Hepatocyte (in vitro differentiated cells): ENCODE data around the gene EXOC3. TPM values are rescaled to one million over a fixed set of nuclear protein-coding genes. Genes with fewer than 3 reads are reported as not detected.

Experiments
- DNase-seq: peaks from one replicate; pipeline ENCODE4 v3.0.0-alpha.2; 2016; ENCODE audit warnings: low spot score
- H2AFZ ChIP-seq: fragments of 200-600 bp; sonication (generic); 2 replicates; pipeline ENCODE4 v1.6.0; 2016; ENCODE audit warnings: antibody characterized with exemption, mild to moderate bottlenecking
- H3K27ac ChIP-seq: fragments of 200-600 bp; sonication (generic); 2 replicates; pipeline ENCODE4 v1.5.1; 2016; ENCODE audit warnings: mild to moderate bottlenecking
- H3K27me3 ChIP-seq: fragments of 200-600 bp; sonication (generic); 2 replicates; pipeline ENCODE4 v1.6.1; 2016
- H3K36me3 ChIP-seq: fragments of 200-600 bp; sonication (generic); replicated peaks from 2 replicates; pipeline ENCODE4 v1.5.1; 2016; ENCODE audit warnings: low read depth; ENCODE audit not compliant: insufficient read depth
- H3K4me1 ChIP-seq: fragments of 200-600 bp; sonication (generic); 2 replicates; pipeline ENCODE4 v1.5.1; 2016; ENCODE audit warnings: mild to moderate bottlenecking, moderate library complexity; ENCODE audit not compliant: insufficient read depth
- H3K4me2 ChIP-seq: fragments of 200-600 bp; sonication (generic); 2 replicates; pipeline ENCODE4 v1.6.0; 2016
- H3K4me3 ChIP-seq: fragments of 200-600 bp; sonication (generic); 2 replicates; pipeline ENCODE4 v1.5.1; 2016; ENCODE audit warnings: mild to moderate bottlenecking
- H3K79me2 ChIP-seq: fragments of 200-600 bp; sonication (generic); 2 replicates; pipeline ENCODE4 v1.6.0; 2017; ENCODE audit warnings: mild to moderate bottlenecking
- H3K9me2 ChIP-seq: fragments of 200-600 bp; sonication (generic); replicated peaks from 2 replicates; pipeline ENCODE4 v1.6.0; 2017; ENCODE audit warnings: mild to moderate bottlenecking; ENCODE audit not compliant: insufficient read depth
- H3K9me3 ChIP-seq: fragments of 200-600 bp; sonication (generic); 2 replicates; pipeline ENCODE4 v1.5.1; 2016; ENCODE audit warnings: low read depth, mild to moderate bottlenecking
- H4K20me1 ChIP-seq: fragments of 200-600 bp; sonication (generic); 2 replicates; pipeline ENCODE4 v1.6.0; 2016; ENCODE audit warnings: mild to moderate bottlenecking; ENCODE audit not compliant: insufficient read depth, poor library complexity, severe bottlenecking
- CTCF ChIP-seq: fragments of 200-600 bp; sonication (generic); IDR thresholded peaks from 2 replicates; pipeline ENCODE4 v1.5.1; 2016; ENCODE audit warnings: antibody characterized with exemption, mild to moderate bottlenecking; ENCODE audit not compliant: poor library complexity
- EZH2 ChIP-seq: fragments of 200-600 bp; sonication (generic); IDR thresholded peaks from 2 replicates; pipeline ENCODE4 v1.6.1; 2016; ENCODE audit warnings: antibody characterized with exemption, mild to moderate bottlenecking, borderline replicate concordance
- EZH2phosphoT487 ChIP-seq: fragments of 200-600 bp; sonication (generic); IDR thresholded peaks from one replicate; pipeline ENCODE4 v1.6.1; 2018; ENCODE audit warnings: antibody characterized with exemption, mild to moderate bottlenecking, low read depth, moderate library complexity; ENCODE audit not compliant: unreplicated experiment, severe bottlenecking
- WGBS: methylation state at CpG from one replicate; pipeline ENCODE4 v1.1.6; 2016; ENCODE audit warnings: low lambda C conversion rate; ENCODE audit errors: missing lambda C conversion rate; 5-methylcytosine and 5-hydroxymethylcytosine counted together
- polyA plus RNA-seq: library from polyadenylated mRNA; unstranded; fragments of >200 nt; fragmentation: Nextera tagmentation; extraction: Ambion mirVana; gene quantifications from 2 replicates; pipeline ENCODE4 v1.2.1, GENCODE V29; 2016
- total RNA-seq: library from RNA; depleted of rRNA; stranded (reverse); fragments of >200 nt; gene quantifications from 2 replicates; pipeline ENCODE4 v1.2.3, GENCODE V29; 2014

Gene EXOC3
- total and polyA plus RNA-seq, 2 experiments from 2014 or later: 36.1 to 38.3 TPM

GRCh38 chr5:474840-475661, 32.1 kb downstream of the EXOC3 start:
- Histone ChIP-seq H3K9me2 (no peaks in the 10 kb centered on the region), H3K4me2 (peak overlapping the region; percentile 100), H3K27me3 (peaks cover 3% of the 10 kb centered on the region), H3K4me3 (no peak overlapping the region), H3K79me2 (peaks cover 18% of the 10 kb centered on the region), H3K36me3 (no peaks in the 10 kb centered on the region), H4K20me1 (peaks cover 5% of the 10 kb centered on the region), H3K27ac (no peak overlapping the region), H3K4me1 (peaks cover 20% of the 10 kb centered on the region), H3K9me3 (no peaks in the 10 kb centered on the region), H2AFZ (no peak overlapping the region)
- TF ChIP-seq CTCF (no peak), EZH2phosphoT487 (no peak), EZH2 (no peak)
- DNase-seq: no peak
- WGBS: 39% methylated on average over 36 of the region's 50 CpGs

- DNase-seq: no peak
- WGBS: 81% methylated on average over 6 of the region's 8 CpGs
Measured at GRCh38 chr5:475704-476101, 32.7 kb downstream of the EXOC3 start.

GRCh38 chr5:476102-476813, 33.3 kb downstream of the EXOC3 start:
- H4K20me1 ChIP-seq: peaks cover 5% of the 10 kb centered on the region
- no peak overlapping the region for H2AFZ ChIP-seq
- peaks cover 3% of the 10 kb centered on the region for H3K27me3 ChIP-seq
- H3K36me3 ChIP-seq: no peaks in the 10 kb centered on the region
- no peaks in the 10 kb centered on the region for H3K9me3 ChIP-seq
- H3K4me3 ChIP-seq: no peak overlapping the region
- no peaks in the 10 kb centered on the region for H3K9me2 ChIP-seq
- no peak overlapping the region for H3K4me2 ChIP-seq
- WGBS: 86% methylated on average over 48 of the region's 51 CpGs
- no peak for DNase-seq
- H3K79me2 ChIP-seq: peaks cover 15% of the 10 kb centered on the region
- no peak for TF ChIP-seq CTCF
- TF ChIP-seq EZH2: no peak
- TF ChIP-seq EZH2phosphoT487: no peak
- no peak overlapping the region for H3K27ac ChIP-seq
- peaks cover 20% of the 10 kb centered on the region for H3K4me1 ChIP-seq

More at GRCh38 chr5:475704-476101, 32.7 kb downstream of the EXOC3 start:
- no peak overlapping the region for H3K27ac ChIP-seq
- no peaks in the 10 kb centered on the region for H3K36me3 ChIP-seq
- peaks cover 3% of the 10 kb centered on the region for H3K27me3 ChIP-seq
- peaks cover 5% of the 10 kb centered on the region for H4K20me1 ChIP-seq
- TF ChIP-seq EZH2 (no peak), EZH2phosphoT487 (no peak), CTCF (no peak)
- H2AFZ ChIP-seq: no peak overlapping the region
- H3K79me2 ChIP-seq: peaks cover 17% of the 10 kb centered on the region
- H3K9me3 ChIP-seq: no peaks in the 10 kb centered on the region
- no peak overlapping the region for H3K4me3 ChIP-seq
- peaks cover 20% of the 10 kb centered on the region for H3K4me1 ChIP-seq
- peak overlapping the region; percentile 100 for H3K4me2 ChIP-seq
- H3K9me2 ChIP-seq: no peaks in the 10 kb centered on the region
